Esophagus muscularis mucosa (tissue), 4 donors: ENCODE measurements around the gene COX8C. TPM values are rescaled to one million over a fixed set of nuclear protein-coding genes. Genes with fewer than 3 reads are reported as not detected.

Experiments used
- DNase-seq: peaks from one replicate; pipeline ENCODE4 v3.0.0-alpha.2; 2017; ENCODE audit errors: extremely low spot score
- H3K27ac ChIP-seq, 4 donors: fragments of 200-600 bp; sonication (generic); replicated peaks in 1 of 4; 1 replicate in 3 of 4; 2 replicates in 1 of 4; pipeline ENCODE4 v1.5.1; 2016 to 2019; ENCODE audit warnings: mild to moderate bottlenecking in 1 of 4
- H3K27me3 ChIP-seq, 4 donors: fragments of 200-600 bp; sonication (generic); one replicate each; pipeline versions ENCODE4 v1.5.1 to v1.6.0; 2016 to 2019
- H3K36me3 ChIP-seq, 4 donors: fragments of 200-600 bp; sonication (generic); one replicate each; pipeline ENCODE4 v1.5.1; 2016 to 2019
- H3K4me1 ChIP-seq, 4 donors: fragments of 200-600 bp; sonication (generic); one replicate each; pipeline ENCODE4 v1.5.1; 2016 to 2019
- H3K4me3 ChIP-seq, 4 donors: fragments of 200-600 bp; sonication (generic); 1 replicate in 2 of 4; 2 replicates in 2 of 4; pipeline ENCODE4 v1.5.1; 2016 to 2019; ENCODE audit warnings: mild to moderate bottlenecking in 4 of 4, moderate library complexity in 1 of 4
- H3K9me3 ChIP-seq, 4 donors: fragments of 200-600 bp; sonication (generic); 1 replicate in 3 of 4; 2 replicates in 1 of 4; pipeline ENCODE4 v1.5.1; 2016 to 2019
- CTCF ChIP-seq, 3 experiments: fragments of 200-600 bp in 2 of 3; fragments of 450-650 bp in 1 of 3; sonication (generic) in 2 of 3; IDR thresholded peaks; one replicate each; pipeline ENCODE4 v1.5.1; 2017 to 2019; ENCODE audit warnings: antibody characterized with exemption in 3 of 3, mild to moderate bottlenecking in 2 of 3, moderate library complexity in 1 of 3
- EP300 ChIP-seq: sonication (generic); formaldehyde crosslinking; IDR thresholded peaks from one replicate; pipeline ENCODE4 v1.6.1; 2017; ENCODE audit warnings: antibody characterized with exemption
- POLR2A ChIP-seq: fragments of 450-650 bp; IDR thresholded peaks from one replicate; pipeline ENCODE4 v1.6.1; 2017; ENCODE audit warnings: antibody characterized with exemption, moderate library complexity, mild to moderate bottlenecking, low read depth
- POLR2AphosphoS5 ChIP-seq, 2 donors: sonication (generic); formaldehyde crosslinking; IDR thresholded peaks; one replicate each; pipeline ENCODE4 v1.6.1; 2017; ENCODE audit warnings: antibody characterized with exemption in 2 of 2
- WGBS: methylation state at CpG from one replicate; pipeline ENCODE4 v1.1.5; 2018; 5-methylcytosine and 5-hydroxymethylcytosine counted together
- intact Hi-C: fragments of 100-400 bp; cut with DNase I; formaldehyde crosslinking; loops from one replicate; pipeline ENCODE4 v1.15.1; 2023
- total RNA-seq, 4 donors: library from RNA; depleted of rRNA; stranded (reverse); fragments of >200 nt; gene quantifications; one replicate each; pipeline versions ENCODE4 v1.1.0 to v1.2.1, GENCODE V29; 2016

Gene COX8C
- total RNA-seq: not detected

GRCh38 chr14:93346926-93347721 is at the start of gene COX8C:
COX8C (plus strand) TSS chr14:93347182; CDS start chr14:93347269, 87 bp downstream.
- WGBS: 98% methylated on average over 41 of the region's 60 CpGs

GRCh38 chr14:93299416-93299815 is 47.6 kb upstream of the COX8C start:
- no peak for DNase-seq
- Histone ChIP-seq H3K4me1 (peaks cover 9 to 39% (median 18%) of the 10 kb centered on the region in 4 donors), H3K9me3 (no peaks in the 10 kb centered on the region), H3K27ac (no peak overlapping the region), H3K36me3 (peaks cover 0 to 7% (median 2%) of the 10 kb centered on the region in 4 donors), H3K4me3 (no peak overlapping the region), H3K27me3 (no peaks in the 10 kb centered on the region)
- 93% methylated on average over 3 of the region's 3 CpGs for WGBS
- no peak for TF ChIP-seq CTCF (IDR thresholded peaks at IDR 0.05)
- no peak for TF ChIP-seq POLR2AphosphoS5 (IDR thresholded peaks at IDR 0.05)
- no peak for TF ChIP-seq POLR2A
- TF ChIP-seq EP300: no peak
- intact Hi-C loops: no loop called here

More at GRCh38 chr14:93346926-93347721, at the start of gene COX8C:
- TF ChIP-seq POLR2AphosphoS5 (IDR thresholded peaks at IDR 0.05) (no peak), POLR2A (no peak), CTCF (IDR thresholded peaks at IDR 0.05) (no peak), EP300 (no peak)
- no peaks in the 10 kb centered on the region for H3K9me3 ChIP-seq
- H3K4me3 ChIP-seq: no peak within 1 kb of the TSS
- H3K27ac ChIP-seq: no peak within 1 kb of the TSS
- no peak for DNase-seq
- intact Hi-C loops: no loop called here
- no peaks in the 10 kb centered on the region for H3K36me3 ChIP-seq
- H3K27me3 ChIP-seq: no peaks in the 10 kb centered on the region
- no peaks in the 10 kb centered on the region for H3K4me1 ChIP-seq

- no peak for DNase-seq
- H3K36me3 ChIP-seq: peaks cover 0 to 3% (median 0%) of the 10 kb centered on the region in 4 donors
- intact Hi-C loops: no loop called here
- H3K27ac ChIP-seq: no peak overlapping the region
- TF ChIP-seq POLR2A (no peak), CTCF (IDR thresholded peaks at IDR 0.05) (no peak), POLR2AphosphoS5 (IDR thresholded peaks at IDR 0.05) (no peak), EP300 (no peak)
- H3K9me3 ChIP-seq: no peaks in the 10 kb centered on the region
- WGBS: 71% methylated on average over 6 of the region's 6 CpGs
- no peak overlapping the region for H3K4me3 ChIP-seq
- H3K4me1 ChIP-seq: peaks cover 13 to 43% (median 20%) of the 10 kb centered on the region in 4 donors
- H3K27me3 ChIP-seq: no peaks in the 10 kb centered on the region
Observed at GRCh38 chr14:93299866-93300265, 47.1 kb upstream of the COX8C start.

- no peak overlapping the region for H3K27ac ChIP-seq
- no peaks in the 10 kb centered on the region for H3K9me3 ChIP-seq
- WGBS: 92% methylated on average over 6 of the region's 6 CpGs
- peaks cover 16 to 63% (median 27%) of the 10 kb centered on the region in 4 donors for H3K4me1 ChIP-seq
- H3K36me3 ChIP-seq: no peaks in the 10 kb centered on the region
- no peaks in the 10 kb centered on the region for H3K27me3 ChIP-seq
- no peak for DNase-seq
- TF ChIP-seq POLR2AphosphoS5 (IDR thresholded peaks at IDR 0.05) (no peak), POLR2A (no peak), EP300 (no peak), CTCF (IDR thresholded peaks at IDR 0.05) (no peak)
- H3K4me3 ChIP-seq: no peak overlapping the region
- intact Hi-C loops: no loop called here
Observed at GRCh38 chr14:93301821-93302447, 45.0 kb upstream of the COX8C start.
